Activated CD4-positive, CD25-positive, alpha-beta regulatory T cell treated with anti-CD3 and anti-CD28 coated beads, Interleukin-2, amount 50 U/mL, for 24 hours (primary cell): Measurements from ENCODE around the gene FANCF.
A peak's percentile ranks its signal among the peaks of the same experiment; 100 is the strongest.
"Not testable (repeated sequence)": the region's sequence is repeated elsewhere in the genome, so short reads cannot be mapped to it uniquely, and the experiment has no call there.

Experiments
- ATAC-seq, 2 donors: fragments of 150-1000 bp; cut with Tn5 transposase; one replicate each; pipeline ENCODE4 v1.10.0; 2021; ENCODE audit warnings: mild to moderate bottlenecking in 1 of 2, moderate library complexity in 1 of 2

The FANCF gene

GRCh38 chr11:22625448-22626287, at the start of gene FANCF:
FANCF (minus strand) TSS chr11:22625823; CDS start chr11:22625810, 13 bp downstream.
- peak; percentile 97 for ATAC-seq

GRCh38 chr11:22674470-22675439, 49.1 kb upstream of the FANCF start:
- ATAC-seq, result no peak

- no peak for ATAC-seq
Measured at GRCh38 chr11:22671751-22672150, 46.1 kb upstream of the FANCF start.

GRCh38 chr11:22670830-22671229, 45.2 kb upstream of the FANCF start:
- ATAC-seq, result no peak

GRCh38 chr11:22669368-22669767, 43.7 kb upstream of the FANCF start:
- no peak for ATAC-seq

GRCh38 chr11:22668005-22668796, 42.6 kb upstream of the FANCF start:
- no peak for ATAC-seq

GRCh38 chr11:22666688-22667439, 41.2 kb upstream of the FANCF start:
- no peak for ATAC-seq

GRCh38 chr11:22666325-22666687, 40.7 kb upstream of the FANCF start, which contains the start of gene GAS2:
GAS2 (plus strand) TSS chr11:22666611; CDS start chr11:22674870, 8,259 bp downstream.
- no peak for ATAC-seq

GRCh38 chr11:22659783-22660182, 34.2 kb upstream of the FANCF start:
- ATAC-seq, result no peak

GRCh38 chr11:22657101-22657694, 31.6 kb upstream of the FANCF start:
- peak; percentile 43 to 53 for ATAC-seq

- ATAC-seq, result no peak
Measured at GRCh38 chr11:22656130-22656529, 30.5 kb upstream of the FANCF start.

GRCh38 chr11:22652346-22652745, 26.7 kb upstream of the FANCF start:
- not testable (repeated sequence) for ATAC-seq

- no peak for ATAC-seq
Measured at GRCh38 chr11:22641559-22641958, 15.9 kb upstream of the FANCF start.

GRCh38 chr11:22640862-22641261, 15.2 kb upstream of the FANCF start:
- no peak for ATAC-seq

GRCh38 chr11:22635689-22636088, 10.1 kb upstream of the FANCF start:
- ATAC-seq, result no peak

GRCh38 chr11:22634897-22635629, 9.4 kb upstream of the FANCF start:
- ATAC-seq, result peak in 1 of 2 donors; percentile 25

GRCh38 chr11:22633354-22633902, 7.8 kb upstream of the FANCF start:
- no peak for ATAC-seq

- ATAC-seq, result no peak
Measured at GRCh38 chr11:22627421-22627820, 1.8 kb upstream of the FANCF start.

GRCh38 chr11:22626573-22627239, 1.1 kb upstream of the FANCF start:
- no peak for ATAC-seq
